ENCODE measurements around the gene HEXIM1.

Gene HEXIM1

GRCh38 chr17:45110676-45111611 lies 37.3 kb upstream of the HEXIM1 start:
- intact Hi-C loops (cut with DNase I; ENCODE audit: low total_unique reads) = no loop called here
- peak; percentile 63 to 91 for DNase-seq
- TF ChIP-seq CTCF (IDR thresholded peaks at IDR 0.05) = peak in 1 of 2 experiments; percentile 41
- no peak overlapping the region for H3K4me3 ChIP-seq
- H3K36me3 ChIP-seq = peaks cover 42 to 75% (median 72%) of the 10 kb centered on the region in 3 donors
- H3K9me3 ChIP-seq = no peaks in the 10 kb centered on the region
- peaks cover 4 to 75% (median 43%) of the 10 kb centered on the region in 4 donors for H3K4me1 ChIP-seq
- peak overlapping the region; percentile 87 to 91 for H3K27ac ChIP-seq
- H3K27me3 ChIP-seq = no peaks in the 10 kb centered on the region

- H3K36me3 ChIP-seq = peaks cover 40 to 75% (median 68%) of the 10 kb centered on the region in 3 donors
- no peaks in the 10 kb centered on the region for H3K9me3 ChIP-seq
- TF ChIP-seq CTCF (IDR thresholded peaks at IDR 0.05) = no peak
- no peak overlapping the region for H3K4me3 ChIP-seq
- DNase-seq = no peak
- H3K4me1 ChIP-seq = peaks cover 4 to 66% (median 42%) of the 10 kb centered on the region in 4 donors
- intact Hi-C loops (cut with DNase I; ENCODE audit: low total_unique reads) = no loop called here
- H3K27me3 ChIP-seq = no peaks in the 10 kb centered on the region
- H3K27ac ChIP-seq = peak overlapping the region; percentile 87 to 91
Measured at GRCh38 chr17:45111850-45112249, 36.4 kb upstream of the HEXIM1 start.

DNA sequence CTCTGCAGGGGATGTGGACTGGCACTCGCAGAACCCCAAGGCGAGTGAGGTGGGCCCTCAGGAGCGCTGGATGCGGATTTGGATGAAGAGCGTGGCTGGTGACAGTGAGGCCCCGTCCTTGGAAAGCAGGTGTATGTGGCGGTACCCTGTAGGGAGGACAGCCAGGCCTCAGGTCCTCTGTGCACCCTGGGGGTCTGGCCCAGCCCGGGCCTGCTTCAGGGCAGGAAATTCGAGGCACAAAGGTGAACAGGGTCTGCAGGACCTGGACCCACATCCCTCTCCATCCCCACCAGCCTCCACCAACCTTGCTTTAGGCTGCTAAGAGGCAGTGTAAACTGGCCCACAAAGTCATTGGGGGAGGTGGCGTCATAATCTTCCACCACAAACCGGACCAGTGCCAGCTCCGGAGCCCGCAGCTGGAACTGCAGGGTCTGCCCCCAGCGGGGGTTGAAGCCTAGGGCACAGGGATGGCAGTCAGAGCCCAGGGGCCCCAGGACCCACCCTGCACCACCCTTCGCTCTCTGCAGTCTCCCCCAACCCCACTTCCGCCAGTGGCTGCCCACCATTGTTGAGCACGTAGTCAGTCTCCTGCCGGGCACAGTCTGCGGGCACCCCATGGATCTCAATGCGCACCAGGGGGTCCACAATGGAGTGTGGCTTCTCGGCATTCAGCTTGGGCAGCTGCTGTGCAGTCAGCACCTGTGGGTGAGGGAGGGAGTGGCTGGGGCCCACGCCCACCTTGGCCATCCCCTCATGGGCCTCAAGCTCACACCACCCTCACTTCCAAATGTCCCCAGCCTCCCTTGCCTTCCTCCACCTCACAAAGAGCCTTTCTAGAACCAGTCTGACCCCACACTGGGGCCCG lies 35.5 kb upstream of the HEXIM1 start:
- peaks cover 4 to 58% (median 36%) of the 10 kb centered on the region in 4 donors for H3K4me1 ChIP-seq
- H3K9me3 ChIP-seq = no peaks in the 10 kb centered on the region
- DNase-seq = no peak
- no peak for TF ChIP-seq CTCF (IDR thresholded peaks at IDR 0.05)
- peak overlapping the region; percentile 87 to 91 for H3K27ac ChIP-seq
- no peak overlapping the region for H3K4me3 ChIP-seq
- no peaks in the 10 kb centered on the region for H3K27me3 ChIP-seq
- intact Hi-C loops (cut with DNase I; ENCODE audit: low total_unique reads) = no loop called here
- H3K36me3 ChIP-seq = peaks cover 38 to 73% (median 66%) of the 10 kb centered on the region in 3 donors

DNA sequence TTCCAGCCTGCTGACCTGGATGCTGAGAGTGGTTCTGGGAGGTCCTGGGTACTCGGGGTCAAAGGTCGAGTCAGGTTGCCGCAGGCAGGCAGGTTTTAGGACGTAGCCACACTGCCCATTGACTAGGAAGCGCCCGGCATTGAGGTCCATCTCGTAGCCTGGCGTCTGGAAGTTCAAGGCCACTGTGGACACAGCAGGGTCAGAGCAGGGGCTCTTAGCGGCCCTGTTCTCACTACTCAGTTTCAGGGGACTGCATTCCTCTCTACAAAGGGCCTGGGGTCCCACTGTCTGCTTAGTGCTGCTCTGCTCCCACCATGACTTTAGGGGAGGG lies 34.9 kb upstream of the HEXIM1 start:
- Histone ChIP-seq H3K36me3 (peaks cover 36 to 73% (median 66%) of the 10 kb centered on the region in 3 donors), H3K4me3 (no peak overlapping the region), H3K4me1 (peaks cover 4 to 54% (median 33%) of the 10 kb centered on the region in 4 donors), H3K9me3 (no peaks in the 10 kb centered on the region), H3K27me3 (no peaks in the 10 kb centered on the region), H3K27ac (peak overlapping the region; percentile 87 to 91)
- TF ChIP-seq CTCF (IDR thresholded peaks at IDR 0.05) = no peak
- intact Hi-C loops (cut with DNase I; ENCODE audit: low total_unique reads) = no loop called here
- DNase-seq = no peak

DNA sequence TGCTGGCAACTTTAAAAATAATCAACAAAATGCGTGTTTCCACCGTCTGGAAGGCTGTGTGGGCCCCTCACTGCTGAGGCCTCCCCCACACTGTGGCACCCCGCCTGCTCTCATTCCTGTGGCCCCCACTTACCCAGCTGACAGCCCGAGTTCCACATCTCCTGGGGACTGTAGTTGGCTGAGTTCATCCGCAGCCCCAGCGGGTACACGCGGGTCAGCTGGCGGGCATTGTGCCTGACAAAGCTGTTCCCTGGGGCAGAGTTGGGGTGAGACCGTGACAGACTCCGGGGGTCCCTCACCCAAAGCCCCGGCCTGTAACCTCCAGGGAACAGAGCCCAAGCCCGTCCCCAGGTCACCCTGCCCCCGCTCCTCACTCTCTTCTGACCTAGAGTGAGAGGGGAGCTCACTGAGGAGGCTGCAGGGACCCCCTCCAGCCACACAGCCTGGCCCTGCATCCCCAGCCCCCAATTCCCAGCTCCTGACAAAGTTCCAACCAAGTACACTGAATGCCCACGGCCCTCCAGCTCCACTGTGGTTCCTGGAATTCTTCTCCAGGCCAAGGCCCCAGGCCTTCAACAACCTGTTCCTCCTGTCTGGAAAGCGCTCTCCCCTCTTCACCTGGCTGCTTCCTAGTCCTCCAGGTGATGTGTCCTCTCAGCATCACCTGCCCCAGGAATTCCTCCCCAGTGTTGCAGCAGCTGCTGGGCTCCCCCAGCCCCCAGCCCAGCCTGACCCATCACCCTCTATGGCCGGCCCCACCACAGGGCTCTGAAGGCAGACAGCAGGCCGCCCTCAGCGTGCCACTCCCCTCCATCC lies 34.0 kb upstream of the HEXIM1 start:
- no peak for DNase-seq
- peaks cover 4 to 45% (median 32%) of the 10 kb centered on the region in 4 donors for H3K4me1 ChIP-seq
- H3K9me3 ChIP-seq = no peaks in the 10 kb centered on the region
- peaks cover 32 to 75% (median 66%) of the 10 kb centered on the region in 3 donors for H3K36me3 ChIP-seq
- no peak for TF ChIP-seq CTCF (IDR thresholded peaks at IDR 0.05)
- no peaks in the 10 kb centered on the region for H3K27me3 ChIP-seq
- peak overlapping the region; percentile 87 to 91 for H3K27ac ChIP-seq
- intact Hi-C loops (cut with DNase I; ENCODE audit: low total_unique reads) = no loop called here
- no peak overlapping the region for H3K4me3 ChIP-seq
